ENCODE results near the gene MAPK8IP1. TPM values are rescaled to one million over a fixed set of nuclear protein-coding genes. Genes with fewer than 3 reads are reported as not detected.

Gene MAPK8IP1
- total RNA-seq, 1 experiment from 2014 or later, result 13.6 TPM

- Histone ChIP-seq H3K27ac (no peak overlapping the region), H3K27me3 (ENCODE audit: insufficient read depth, low read depth) (no peaks in the 10 kb centered on the region), H4K20me1 (ENCODE audit: insufficient read depth) (peaks cover 16% of the 10 kb centered on the region; the same call in 1 of the 2 replicates), H3K79me2 (ENCODE audit: low read depth) (peaks cover 16% of the 10 kb centered on the region; the same call in 1 of the 2 replicates), H3F3A (ENCODE audit: insufficient read depth, low read depth) (no peaks in the 10 kb centered on the region), H3K9me3 (ENCODE audit: insufficient read depth, low read depth) (no peaks in the 10 kb centered on the region), H3K4me2 (no peak overlapping the region), H3K4me3 (no peak overlapping the region), H3K36me3 (ENCODE audit: low read depth) (no peaks in the 10 kb centered on the region), H3K9me2 (ENCODE audit: insufficient read depth) (no peaks in the 10 kb centered on the region), H3K4me1 (replicated peaks; ENCODE audit: insufficient read depth) (peaks cover 11% of the 10 kb centered on the region), H2AFZ (no peak overlapping the region)
- DNase-seq, result no peak
- ChIA-PET CTCF (no interaction called here), POLR2A (ENCODE audit: unreplicated experiment) (no interaction called here)
- BruUV-seq (replicated peaks), result no TSS peak
- intact Hi-C loops (cut with micrococcal nuclease; ENCODE audit: unreplicated experiment), result no loop called here
- TF ChIP-seq CTCF (conservative IDR thresholded peaks at IDR 0.05), result no peak
- no peak for TF ChIP-seq EZH2 (IDR thresholded peaks at IDR 0.05; ENCODE audit: low read depth)
Measured at GRCh38 chr11:45850446-45850845, 35.0 kb upstream of the MAPK8IP1 start.

GRCh38 chr11:45851228-45851627 is 34.2 kb upstream of the MAPK8IP1 start:
- no peaks in the 10 kb centered on the region for H3K9me3 ChIP-seq (ENCODE audit: insufficient read depth, low read depth)
- ChIA-PET POLR2A (ENCODE audit: unreplicated experiment) (no interaction called here), CTCF (no interaction called here)
- no peak overlapping the region for H2AFZ ChIP-seq
- no peaks in the 10 kb centered on the region for H3K27me3 ChIP-seq (ENCODE audit: insufficient read depth, low read depth)
- intact Hi-C loops (cut with micrococcal nuclease; ENCODE audit: unreplicated experiment), result no loop called here
- H3K4me3 ChIP-seq, result no peak overlapping the region
- H3K79me2 ChIP-seq (ENCODE audit: low read depth), result peaks cover 16% of the 10 kb centered on the region; the same call in 1 of the 2 replicates
- H3K4me2 ChIP-seq, result no peak overlapping the region
- H3K36me3 ChIP-seq (ENCODE audit: low read depth), result no peaks in the 10 kb centered on the region
- no peaks in the 10 kb centered on the region for H3F3A ChIP-seq (ENCODE audit: insufficient read depth, low read depth)
- no TSS peak for BruUV-seq (replicated peaks)
- H3K27ac ChIP-seq, result no peak overlapping the region
- H3K4me1 ChIP-seq (replicated peaks; ENCODE audit: insufficient read depth), result peaks cover 11% of the 10 kb centered on the region
- H4K20me1 ChIP-seq (ENCODE audit: insufficient read depth), result peaks cover 16% of the 10 kb centered on the region; the same call in 1 of the 2 replicates
- H3K9me2 ChIP-seq (ENCODE audit: insufficient read depth), result no peaks in the 10 kb centered on the region
- TF ChIP-seq CTCF (conservative IDR thresholded peaks at IDR 0.05) (no peak), EZH2 (IDR thresholded peaks at IDR 0.05; ENCODE audit: low read depth) (no peak)
- no peak for DNase-seq

GRCh38 chr11:45852018-45852711 is 33.3 kb upstream of the MAPK8IP1 start:
- ChIA-PET CTCF (no interaction called here), POLR2A (ENCODE audit: unreplicated experiment) (no interaction called here)
- H3K36me3 ChIP-seq (ENCODE audit: low read depth), result no peaks in the 10 kb centered on the region
- H3K4me2 ChIP-seq, result no peak overlapping the region
- no peaks in the 10 kb centered on the region for H3K9me3 ChIP-seq (ENCODE audit: insufficient read depth, low read depth)
- H4K20me1 ChIP-seq (ENCODE audit: insufficient read depth), result peaks cover 16% of the 10 kb centered on the region; the same call in 1 of the 2 replicates
- no TSS peak for BruUV-seq (replicated peaks)
- H3F3A ChIP-seq (ENCODE audit: insufficient read depth, low read depth), result no peaks in the 10 kb centered on the region
- H3K4me3 ChIP-seq, result no peak overlapping the region
- no peaks in the 10 kb centered on the region for H3K9me2 ChIP-seq (ENCODE audit: insufficient read depth)
- intact Hi-C loops (cut with micrococcal nuclease; ENCODE audit: unreplicated experiment), result no loop called here
- DNase-seq, result no peak
- H3K27me3 ChIP-seq (ENCODE audit: insufficient read depth, low read depth), result no peaks in the 10 kb centered on the region
- TF ChIP-seq CTCF (conservative IDR thresholded peaks at IDR 0.05) (no peak), EZH2 (IDR thresholded peaks at IDR 0.05; ENCODE audit: low read depth) (no peak)
- no peak overlapping the region for H3K27ac ChIP-seq
- peaks cover 11% of the 10 kb centered on the region for H3K4me1 ChIP-seq (replicated peaks; ENCODE audit: insufficient read depth)
- H2AFZ ChIP-seq, result no peak overlapping the region
- H3K79me2 ChIP-seq (ENCODE audit: low read depth), result peaks cover 16% of the 10 kb centered on the region; the same call in 1 of the 2 replicates

Measured in PC-9 (cell line).